Stimulated activated CD8-positive, alpha-beta memory T cell treated with anti-CD3 and anti-CD28 coated beads, Interleukin-2, amount 100 ng/mL, for 1 hour (primary cell): Measurements from ENCODE around the gene LYRM4.
"Not testable (repeated sequence)": the region's sequence is repeated elsewhere in the genome, so short reads cannot be mapped to it uniquely, and the experiment has no call there.

ENCODE experiments used
- DNase-seq, 2 donors: peaks; one replicate each; pipeline ENCODE4 v3.0.0-alpha.2; 2020; ENCODE audit warnings: low read depth in 2 of 2

LYRM4 gene

DNA sequence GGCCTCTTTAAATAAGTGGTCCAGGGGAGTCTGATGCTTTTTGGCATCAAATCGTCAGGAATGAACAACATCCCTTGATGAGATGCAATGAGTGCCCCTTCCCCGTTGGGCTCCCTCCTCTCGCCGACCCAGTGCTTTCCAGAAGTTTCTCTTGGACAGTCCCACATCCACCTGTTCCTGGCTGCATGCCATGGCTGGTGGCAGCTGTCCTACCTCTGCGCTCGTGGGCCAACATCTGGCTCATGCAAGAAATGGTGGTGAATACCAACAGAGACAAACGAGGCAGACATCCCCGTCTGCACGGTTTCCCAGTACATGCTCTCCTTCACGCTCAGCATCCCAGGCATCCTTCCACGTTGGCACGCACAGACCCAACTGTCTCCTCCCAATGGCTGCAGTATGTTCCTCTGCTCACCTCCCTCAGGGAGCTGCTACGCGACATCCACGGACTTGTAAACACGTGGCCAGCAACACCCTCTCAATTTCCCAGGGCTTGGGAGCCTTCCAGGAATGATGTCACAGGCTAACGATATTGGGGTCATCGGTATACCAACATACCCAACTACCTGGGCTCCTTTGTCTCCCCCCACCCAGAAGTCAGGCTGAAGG is 138.1 kb downstream of the LYRM4 start:
- DNase-seq: no peak

DNA sequence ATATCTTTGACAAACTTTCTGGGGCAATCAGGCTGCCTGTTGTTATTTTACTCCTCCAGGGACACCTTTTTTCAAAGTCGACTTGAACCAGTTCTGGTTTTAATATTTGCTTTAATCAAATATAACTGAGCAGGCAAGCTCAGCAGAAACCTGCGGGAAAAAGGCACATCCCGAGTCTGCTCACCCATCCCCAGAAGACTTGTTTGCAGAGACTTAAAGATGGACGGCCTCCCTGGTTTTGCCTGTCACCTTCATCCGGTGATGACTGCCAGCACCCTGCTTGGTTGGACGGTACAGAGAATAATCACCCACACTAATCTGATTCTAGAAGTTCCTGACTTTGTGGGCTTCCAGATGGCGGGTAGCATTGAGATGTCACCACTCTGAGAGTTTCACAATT is 138.8 kb downstream of the LYRM4 start:
- DNase-seq: no peak

DNA sequence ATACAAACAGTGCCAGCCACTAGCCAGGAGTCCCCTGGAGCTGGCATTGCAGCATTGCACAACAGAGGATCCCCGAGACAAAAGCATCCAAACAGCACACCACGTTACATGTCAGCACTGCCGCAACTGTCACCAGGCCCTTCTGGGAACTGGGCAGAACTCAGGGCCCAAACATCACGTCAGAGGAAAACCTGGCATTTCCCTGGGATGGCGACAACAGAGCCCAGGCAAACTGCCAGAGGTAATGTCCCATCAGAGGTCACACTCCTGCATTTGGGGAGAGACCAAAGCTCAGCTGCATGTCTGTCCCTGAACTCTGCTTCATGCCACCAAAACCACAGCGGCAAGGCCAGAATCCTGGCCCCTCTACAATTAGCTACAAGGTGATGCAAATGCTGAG is 139.3 kb downstream of the LYRM4 start:
- no peak for DNase-seq

GRCh38 chr6:5120543-5120942 is 140.2 kb downstream of the LYRM4 start:
- not testable (repeated sequence) for DNase-seq

DNA sequence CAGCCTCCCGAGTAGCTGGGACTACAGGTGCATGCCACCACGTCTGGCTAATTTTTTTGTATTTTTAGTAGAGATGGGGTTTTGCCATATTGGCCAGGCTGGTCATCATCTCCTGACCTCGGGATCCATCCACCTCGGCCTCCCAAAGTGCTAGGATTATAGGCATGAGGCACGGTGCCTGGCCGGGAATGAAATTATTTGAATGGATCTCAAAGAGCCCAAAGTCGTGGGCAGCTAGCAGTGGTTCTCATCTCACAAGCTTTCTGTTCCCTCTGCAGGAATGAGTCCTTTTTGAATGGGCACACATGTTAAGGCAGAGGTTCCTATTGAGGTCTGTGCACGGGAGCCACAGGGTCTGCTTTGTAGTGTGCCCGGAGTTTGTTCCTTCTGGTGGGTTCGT is 140.7 kb downstream of the LYRM4 start:
- no peak for DNase-seq

- no peak for DNase-seq
These were observed 141.4 kb downstream of the LYRM4 start for GRCh38 chr6:5119090-5119951.

DNA sequence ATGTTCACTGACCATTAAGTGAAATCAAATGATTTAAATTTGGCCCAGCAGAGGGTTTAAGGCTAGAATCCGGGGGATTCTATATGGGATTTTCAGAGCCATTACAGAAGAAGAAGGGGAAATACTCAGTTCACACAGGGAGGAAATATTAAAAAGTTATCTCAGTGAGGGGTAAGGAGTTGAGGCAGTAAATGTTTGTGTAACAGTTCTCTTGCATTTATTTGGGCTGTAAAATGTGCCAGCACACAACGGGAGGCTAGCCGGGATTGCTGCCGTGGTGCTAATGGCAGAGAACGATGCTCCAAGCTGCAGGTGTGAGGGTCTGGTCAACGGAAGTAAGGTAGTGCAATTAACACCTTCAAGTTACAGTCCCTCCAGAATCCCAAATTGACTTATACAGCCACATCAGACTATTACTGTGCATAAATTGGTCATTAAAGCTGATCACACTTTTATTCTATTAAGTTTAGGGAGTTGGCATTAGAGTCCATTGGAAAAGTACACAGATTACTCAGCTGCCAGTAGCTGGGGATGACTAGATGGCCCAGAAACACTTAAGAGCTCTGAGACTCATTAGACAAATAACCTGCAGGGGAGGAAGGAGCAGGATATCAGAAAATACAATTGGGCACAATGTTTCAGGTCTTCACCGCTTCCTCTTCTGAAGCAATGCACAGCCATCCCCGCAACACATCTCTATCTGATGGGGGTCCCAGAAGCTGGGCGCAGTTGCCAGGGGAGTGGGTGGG is 144.3 kb downstream of the LYRM4 start:
- no peak for DNase-seq

DNA sequence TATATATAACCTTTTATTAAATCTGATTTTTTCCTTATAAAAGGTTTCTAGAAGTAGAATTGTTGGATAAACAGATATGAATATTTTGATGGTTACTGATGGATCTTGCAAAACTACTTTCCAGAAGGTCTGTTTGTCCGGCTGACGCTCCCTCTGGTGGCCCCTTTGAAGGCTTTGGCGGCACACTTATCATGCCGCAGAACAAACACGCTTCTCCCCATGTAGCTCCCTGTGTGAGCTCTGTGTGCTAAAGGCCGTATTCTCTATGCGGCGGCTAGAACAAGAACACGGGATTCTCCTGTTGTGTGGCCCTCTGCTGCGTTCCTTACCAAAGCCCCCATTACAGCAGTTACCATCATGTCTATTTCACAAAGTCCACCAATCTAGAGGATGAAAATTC is 145.6 kb downstream of the LYRM4 start:
- DNase-seq: no peak

DNA sequence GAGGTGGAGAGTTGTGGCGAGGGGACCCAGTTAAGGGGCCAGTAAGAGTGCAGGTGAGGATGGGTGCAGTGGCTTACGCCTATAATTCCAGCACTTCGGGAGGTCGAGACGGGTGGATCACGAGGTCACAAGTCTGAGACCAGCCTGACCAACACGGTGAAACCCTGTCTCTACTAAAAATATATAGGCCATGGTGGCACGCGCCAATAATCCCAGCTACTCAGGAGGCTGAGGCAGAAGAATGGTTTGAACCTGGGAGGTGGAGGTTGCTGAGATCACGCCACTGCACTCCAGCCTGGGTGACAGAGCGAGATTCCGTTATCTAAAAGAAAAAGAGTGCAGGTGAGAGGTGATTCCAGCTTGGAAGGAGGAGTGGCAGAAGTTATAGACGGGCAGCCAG is 147.7 kb downstream of the LYRM4 start:
- no peak for DNase-seq

- no peak for DNase-seq
These were observed 148.5 kb downstream of the LYRM4 start for GRCh38 chr6:5112066-5112799.

GRCh38 chr6:5111626-5112025 is 149.1 kb downstream of the LYRM4 start:
- no peak for DNase-seq

DNA sequence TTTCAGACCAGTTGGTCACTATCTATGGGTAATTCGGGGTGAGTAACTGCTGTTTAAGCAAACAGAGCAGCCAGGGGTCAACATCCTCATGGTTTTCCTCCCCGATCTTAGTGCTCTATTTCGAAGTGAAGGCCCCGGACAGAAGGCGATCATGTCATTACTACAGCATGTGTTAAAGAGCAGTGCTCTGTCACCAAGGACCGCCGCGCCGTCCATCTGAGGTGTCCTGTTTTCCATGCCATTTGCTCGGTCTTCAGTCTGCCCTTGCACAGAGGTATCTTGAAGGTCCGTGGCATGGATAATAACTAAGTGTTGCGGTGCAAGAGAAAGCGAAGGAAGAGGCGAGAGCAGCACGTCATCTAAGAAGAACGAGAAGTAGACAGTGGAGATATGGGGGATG is 150.5 kb downstream of the LYRM4 start:
- no peak for DNase-seq

- DNase-seq: no peak
These were observed 151.3 kb downstream of the LYRM4 start for GRCh38 chr6:5109436-5109835.

DNA sequence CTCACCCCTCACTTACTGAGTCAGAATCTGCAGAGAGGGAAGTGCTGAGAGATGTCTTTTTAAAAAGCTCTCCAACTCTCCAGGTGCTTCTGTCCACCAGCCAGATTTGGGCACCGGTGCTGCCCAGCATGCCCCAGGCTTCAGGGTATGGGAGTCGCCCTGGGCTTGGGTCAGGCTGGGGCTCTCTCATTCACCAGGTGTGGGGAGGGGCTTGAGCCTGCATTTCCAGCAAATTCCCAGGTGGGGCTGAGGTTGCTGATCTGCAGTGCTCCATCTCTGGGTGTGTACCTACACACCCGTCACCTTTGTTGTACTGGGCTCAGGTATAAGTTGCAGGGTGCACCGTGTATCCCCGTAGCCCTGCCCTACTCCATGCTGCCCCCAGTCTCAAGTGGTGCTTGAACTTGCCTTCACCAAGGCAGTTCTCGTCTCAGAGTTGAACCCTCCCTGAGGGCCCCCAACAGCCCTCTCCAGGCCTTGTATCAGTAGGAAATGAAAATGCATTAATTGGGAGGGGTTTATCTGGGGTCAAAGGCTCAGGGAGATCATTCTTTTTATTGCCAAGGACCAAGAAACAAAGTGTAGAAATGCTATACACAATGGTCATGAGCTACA is 152.1 kb downstream of the LYRM4 start:
- no peak for DNase-seq

GRCh38 chr6:5108068-5108467 is 152.7 kb downstream of the LYRM4 start:
- no peak for DNase-seq

DNA sequence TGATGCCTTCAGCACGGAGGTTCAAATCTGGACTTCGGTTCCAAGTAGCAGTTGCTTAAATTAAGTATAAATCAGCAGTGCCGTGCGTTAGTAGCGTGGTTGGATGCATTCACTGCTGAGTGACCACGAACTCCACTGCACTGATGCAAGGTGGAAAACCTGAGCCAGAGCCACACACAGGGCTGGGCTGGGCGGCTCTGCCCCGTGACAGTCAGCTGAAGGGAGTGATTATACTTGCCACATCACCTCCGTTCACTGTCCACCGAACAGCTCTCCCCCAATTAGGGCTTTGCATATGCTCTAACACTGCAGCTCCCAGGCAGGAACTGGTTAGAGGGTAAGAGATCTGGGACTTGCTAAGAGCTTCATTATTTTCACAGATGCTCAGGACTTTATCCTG is 153.4 kb downstream of the LYRM4 start:
- no peak for DNase-seq

DNA sequence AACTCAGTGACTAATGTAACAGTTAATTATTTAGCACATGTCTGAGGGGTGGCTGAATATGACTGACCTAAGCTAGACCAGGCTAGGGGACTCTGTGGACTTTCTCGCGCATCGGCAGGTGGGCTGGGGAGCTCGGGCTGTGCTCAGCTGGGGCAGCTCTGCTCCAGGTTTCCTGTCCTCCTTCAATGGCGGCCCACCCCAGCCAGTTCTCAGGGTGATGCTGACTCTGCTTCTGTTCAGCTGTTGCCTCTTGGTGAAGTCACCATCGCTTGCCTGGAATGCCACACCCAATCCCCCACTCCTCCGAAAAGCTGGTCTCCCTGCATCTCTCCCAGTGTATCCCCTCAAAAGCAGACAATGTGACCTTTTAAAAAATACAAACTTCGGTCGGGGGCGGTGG is 155.6 kb downstream of the LYRM4 start:
- no peak for DNase-seq

DNA sequence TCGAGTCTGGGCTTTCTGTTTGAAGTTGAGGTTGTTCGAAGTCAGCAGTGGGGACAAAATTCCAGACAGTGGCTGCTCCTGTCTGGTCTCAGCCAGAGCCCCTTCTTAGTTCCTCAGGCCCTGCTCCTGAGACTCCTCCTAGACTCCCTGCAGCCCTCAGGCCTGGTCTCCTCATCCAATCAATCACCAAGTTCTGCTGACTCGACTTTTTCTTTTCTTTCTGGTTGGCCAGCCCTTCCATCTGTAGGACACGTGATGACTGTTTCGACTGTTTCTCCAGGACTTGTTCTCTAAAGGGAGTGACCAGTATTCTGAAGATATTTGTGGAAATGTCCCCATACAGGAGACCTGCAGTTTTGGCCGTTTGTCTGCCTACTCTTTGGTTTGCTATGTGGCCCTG is 156.1 kb downstream of the LYRM4 start:
- DNase-seq: no peak

- DNase-seq: no peak
These were observed 157.5 kb downstream of the LYRM4 start for GRCh38 chr6:5103250-5103649.

- DNase-seq: no peak
These were observed 158.3 kb downstream of the LYRM4 start for GRCh38 chr6:5102267-5102970.

DNA sequence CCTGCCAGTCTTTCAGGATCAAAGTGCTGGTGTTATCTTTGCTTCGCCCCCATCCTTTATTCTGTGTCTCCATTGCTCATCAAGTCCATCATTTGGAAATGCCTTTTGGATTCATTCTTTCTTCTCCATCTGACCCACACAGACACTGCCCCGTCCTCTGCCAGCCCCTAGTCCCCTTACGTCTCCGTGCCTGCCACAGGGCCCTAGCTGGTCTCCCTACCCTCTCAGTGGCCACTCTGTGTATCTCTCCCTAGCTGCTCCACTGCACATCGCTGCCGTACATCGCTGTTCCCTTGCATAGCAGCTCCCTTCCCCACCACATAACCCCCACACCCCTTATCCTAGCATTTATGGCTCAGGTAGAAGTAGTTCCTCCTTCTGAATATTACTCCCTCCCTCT is 159.9 kb downstream of the LYRM4 start:
- DNase-seq: no peak
